Measurements from ENCODE around the gene MEDAG. TPM values are rescaled to one million over a fixed set of nuclear protein-coding genes. Genes with fewer than 3 reads are reported as not detected.

The MEDAG gene
- polyA plus RNA-seq, 1 donor (not counting 4 experiments of a cell fraction or from before 2014, with no cell fraction given) = 0.03 TPM

- dilution Hi-C loops (cut with MboI; ENCODE audit: extremely low pct_ligation_motif_present, low sequenced_read_pairs) = no loop called here
- no peak for FAIRE-seq
Measured at GRCh38 chr13:30966101-30966500, 60.0 kb downstream of the MEDAG start.

GRCh38 chr13:30968846-30969245 lies 62.8 kb downstream of the MEDAG start:
- dilution Hi-C loops (cut with MboI; ENCODE audit: extremely low pct_ligation_motif_present, low sequenced_read_pairs) = no loop called here
- H3K79me2 ChIP-seq (ENCODE audit: control insufficient read depth, insufficient read depth, low read length) = no peaks in the 10 kb centered on the region
- H3K4me1 ChIP-seq (ENCODE audit: control insufficient read depth, extremely low read depth, insufficient read depth, low read length) = peaks cover 3% of the 10 kb centered on the region
- no peak overlapping the region for H3K4me3 ChIP-seq (ENCODE audit: control insufficient read depth in 2 of 3, extremely low read depth in 1 of 3, insufficient read depth in 2 of 3, low read depth in 1 of 3, low read length in 3 of 3)
- no peak overlapping the region for H3K27ac ChIP-seq (ENCODE audit: control insufficient read depth, insufficient read depth, low read length)
- TF ChIP-seq EZH2 (IDR thresholded peaks at IDR 0.05; ENCODE audit: low read length) (no peak), CTCF (optimal IDR thresholded peaks at IDR 0.05 in 1 of 3, IDR thresholded peaks at IDR 0.05 in 1 of 3, conservative IDR thresholded peaks at IDR 0.05 in 1 of 3; ENCODE audit: extremely low read depth in 1 of 3, insufficient read depth in 2 of 3, low read length in 3 of 3) (no peak)
- H3K27me3 ChIP-seq (ENCODE audit: control insufficient read depth, extremely low read depth, insufficient read depth, low read length) = no peaks in the 10 kb centered on the region
- no peaks in the 10 kb centered on the region for H3K9me3 ChIP-seq (ENCODE audit: control insufficient read depth, low read depth, low read length)
- H3K36me3 ChIP-seq (ENCODE audit: control insufficient read depth in 2 of 2, extremely low read depth in 1 of 2, insufficient read depth in 2 of 2, low read length in 2 of 2) = no peaks in the 10 kb centered on the region
- H4K20me1 ChIP-seq (ENCODE audit: control insufficient read depth, extremely low read depth, insufficient read depth, low read length) = no peaks in the 10 kb centered on the region
- no peak overlapping the region for H3K9ac ChIP-seq (ENCODE audit: control insufficient read depth, extremely low read depth, insufficient read depth, low read length)
- H2AFZ ChIP-seq (ENCODE audit: control insufficient read depth, low read length) = no peak overlapping the region
- H3K4me2 ChIP-seq (ENCODE audit: control insufficient read depth, extremely low read depth, insufficient read depth, low read depth, low read length) = no peak overlapping the region
- no peaks in the 10 kb centered on the region for H3K9me1 ChIP-seq (ENCODE audit: control insufficient read depth, extremely low read depth, insufficient read depth, low read length)
- DNase-seq (ENCODE audit: low read depth, low spot score) (no peak), FAIRE-seq (no peak)

More at GRCh38 chr13:30966101-30966500, 60.0 kb downstream of the MEDAG start:
- Histone ChIP-seq H3K27ac (ENCODE audit: control insufficient read depth, insufficient read depth, low read length) (no peak overlapping the region), H3K4me1 (ENCODE audit: control insufficient read depth, extremely low read depth, insufficient read depth, low read length) (peaks cover 5% of the 10 kb centered on the region), H3K36me3 (ENCODE audit: control insufficient read depth in 2 of 2, extremely low read depth in 1 of 2, insufficient read depth in 2 of 2, low read length in 2 of 2) (no peaks in the 10 kb centered on the region), H3K9me1 (ENCODE audit: control insufficient read depth, extremely low read depth, insufficient read depth, low read length) (no peaks in the 10 kb centered on the region), H3K4me3 (ENCODE audit: control insufficient read depth in 2 of 3, extremely low read depth in 1 of 3, insufficient read depth in 2 of 3, low read depth in 1 of 3, low read length in 3 of 3) (no peak overlapping the region), H2AFZ (ENCODE audit: control insufficient read depth, low read length) (no peak overlapping the region), H3K9me3 (ENCODE audit: control insufficient read depth, low read depth, low read length) (no peaks in the 10 kb centered on the region), H3K79me2 (ENCODE audit: control insufficient read depth, insufficient read depth, low read length) (no peaks in the 10 kb centered on the region), H4K20me1 (ENCODE audit: control insufficient read depth, extremely low read depth, insufficient read depth, low read length) (no peaks in the 10 kb centered on the region), H3K9ac (ENCODE audit: control insufficient read depth, extremely low read depth, insufficient read depth, low read length) (no peak overlapping the region), H3K27me3 (ENCODE audit: control insufficient read depth, extremely low read depth, insufficient read depth, low read length) (peaks cover under 1% of the 10 kb centered on the region), H3K4me2 (ENCODE audit: control insufficient read depth, extremely low read depth, insufficient read depth, low read depth, low read length) (no peak overlapping the region)
- TF ChIP-seq CTCF (optimal IDR thresholded peaks at IDR 0.05 in 1 of 3, IDR thresholded peaks at IDR 0.05 in 1 of 3, conservative IDR thresholded peaks at IDR 0.05 in 1 of 3; ENCODE audit: extremely low read depth in 1 of 3, insufficient read depth in 2 of 3, low read length in 3 of 3) = no peak
- TF ChIP-seq EZH2 (IDR thresholded peaks at IDR 0.05; ENCODE audit: low read length) = no peak
- DNase-seq (ENCODE audit: low read depth, low spot score) = no peak
